PFSK-1 (cell line): Measurements from ENCODE around the gene RPS6KA4.

ENCODE experiments used
- POLR2AphosphoS5 ChIP-seq: IDR thresholded peaks from 2 replicates; pipeline ENCODE4 v1.6.1; 2012; ENCODE audit warnings: low read depth, mild to moderate bottlenecking, control low read depth, low read length, moderate library complexity
- REST ChIP-seq, 2 experiments: IDR thresholded peaks; 2 replicates each; pipeline versions ENCODE4 v1.6.1 to v1.8.0; 2011 to 2012; ENCODE audit warnings: low read depth in 2 of 2, low read length in 2 of 2, control low read depth in 1 of 2, inconsistent platforms in 1 of 2, mild to moderate bottlenecking in 1 of 2, moderate library complexity in 1 of 2; ENCODE audit not compliant: insufficient read depth in 1 of 2

GRCh38 chr11:64341851-64342791, 16.8 kb upstream of the RPS6KA4 start:
- no peak for TF ChIP-seq POLR2AphosphoS5
- TF ChIP-seq REST (IDR thresholded peaks at IDR 0.05; ENCODE audit: insufficient read depth in 1 of 2, low read depth in 2 of 2, low read length in 2 of 2): no peak
